ENCODE results near the gene TMEM86A. TPM values are rescaled to one million over a fixed set of nuclear protein-coding genes. Genes with fewer than 3 reads are reported as not detected.
"Not testable (repeated sequence)": the region's sequence is repeated elsewhere in the genome, so short reads cannot be mapped to it uniquely, and the experiment has no call there.

The TMEM86A gene
- total and polyA plus RNA-seq, 9 donors, result 8.4 to 18.2 (median 11.5) TPM

- WGBS, 3 donors, result 85 to 90% (median 87%) methylated on average over 4 of the region's 4 CpGs
- DNase-seq, result no peak
- Histone ChIP-seq H3K36me3 (no peaks in the 10 kb centered on the region), H3K27ac (no peak overlapping the region), H3K9me3 (no peaks in the 10 kb centered on the region), H3K27me3 (no peaks in the 10 kb centered on the region), H3K4me3 (no peak overlapping the region), H3K4me1 (ENCODE audit: insufficient read depth) (no peaks in the 10 kb centered on the region)
- intact Hi-C loops (cut with DNase I), result no loop called here
- TF ChIP-seq EP300 (IDR thresholded peaks at IDR 0.05), result no peak
- TF ChIP-seq POLR2A (IDR thresholded peaks at IDR 0.05), result no peak
- TF ChIP-seq CTCF (IDR thresholded peaks at IDR 0.05), result no peak
These were observed 30.4 kb upstream of the TMEM86A start for GRCh38 chr11:18668131-18668530.

GRCh38 chr11:18669219-18669596 lies 29.4 kb upstream of the TMEM86A start:
- DNase-seq, result no peak
- no peak overlapping the region for H3K27ac ChIP-seq
- intact Hi-C loops (cut with DNase I), result no loop called here
- H3K4me3 ChIP-seq, result no peak overlapping the region
- no peak for TF ChIP-seq CTCF (IDR thresholded peaks at IDR 0.05)
- no peak for TF ChIP-seq EP300 (IDR thresholded peaks at IDR 0.05)
- TF ChIP-seq POLR2A (IDR thresholded peaks at IDR 0.05), result no peak
- H3K9me3 ChIP-seq, result no peaks in the 10 kb centered on the region
- H3K36me3 ChIP-seq, result no peaks in the 10 kb centered on the region
- H3K4me1 ChIP-seq (ENCODE audit: insufficient read depth), result no peaks in the 10 kb centered on the region
- H3K27me3 ChIP-seq, result no peaks in the 10 kb centered on the region
- 33 to 52% (median 40%) methylated on average over 2 of the region's 2 CpGs for WGBS, 3 donors

- Histone ChIP-seq H3K36me3 (no peaks in the 10 kb centered on the region), H3K27ac (no peak overlapping the region), H3K9me3 (no peaks in the 10 kb centered on the region), H3K4me3 (no peak overlapping the region), H3K27me3 (no peaks in the 10 kb centered on the region), H3K4me1 (ENCODE audit: insufficient read depth) (no peaks in the 10 kb centered on the region)
- TF ChIP-seq CTCF (IDR thresholded peaks at IDR 0.05) (no peak), EP300 (IDR thresholded peaks at IDR 0.05) (no peak), POLR2A (IDR thresholded peaks at IDR 0.05) (no peak)
- intact Hi-C loops (cut with DNase I), result no loop called here
- WGBS, 3 donors, result 71 to 76% (median 74%) methylated on average over 4 of the region's 4 CpGs
- DNase-seq, result no peak
These were observed 28.9 kb upstream of the TMEM86A start for GRCh38 chr11:18669711-18670110.

- Histone ChIP-seq H3K36me3 (no peaks in the 10 kb centered on the region), H3K27me3 (no peaks in the 10 kb centered on the region), H3K9me3 (no peaks in the 10 kb centered on the region), H3K4me1 (ENCODE audit: insufficient read depth) (no peaks in the 10 kb centered on the region), H3K27ac (no peak overlapping the region), H3K4me3 (no peak overlapping the region)
- TF ChIP-seq POLR2A (IDR thresholded peaks at IDR 0.05), result no peak
- TF ChIP-seq EP300 (IDR thresholded peaks at IDR 0.05), result no peak
- no peak for TF ChIP-seq CTCF (IDR thresholded peaks at IDR 0.05)
- 76 to 89% (median 83%) methylated on average over 2 of the region's 2 CpGs for WGBS, 3 donors
- intact Hi-C loops (cut with DNase I), result no loop called here
- no peak for DNase-seq
These were observed 27.3 kb upstream of the TMEM86A start for GRCh38 chr11:18671246-18671645.

GRCh38 chr11:18672209-18672608 lies 26.4 kb upstream of the TMEM86A start:
- H3K4me3 ChIP-seq; H3K4me1 ChIP-seq (ENCODE audit: insufficient read depth); H3K36me3 ChIP-seq; H3K27ac ChIP-seq; DNase-seq; H3K27me3 ChIP-seq; intact Hi-C loops (cut with DNase I); H3K9me3 ChIP-seq: not testable (repeated sequence)
- WGBS, 3 donors, result 85 to 92% (median 90%) methylated on average over 7 of the region's 7 CpGs

All from ovary (tissue), 9 donors.